Activated CD4-positive, CD25-positive, alpha-beta regulatory T cell (primary cell): ENCODE data around the gene USP48.

Experiments
- DNase-seq, 4 experiments: peaks; one replicate each; lab custom pipeline; 2025; lab: John Stamatoyannopoulos, UW

Gene USP48

DNA sequence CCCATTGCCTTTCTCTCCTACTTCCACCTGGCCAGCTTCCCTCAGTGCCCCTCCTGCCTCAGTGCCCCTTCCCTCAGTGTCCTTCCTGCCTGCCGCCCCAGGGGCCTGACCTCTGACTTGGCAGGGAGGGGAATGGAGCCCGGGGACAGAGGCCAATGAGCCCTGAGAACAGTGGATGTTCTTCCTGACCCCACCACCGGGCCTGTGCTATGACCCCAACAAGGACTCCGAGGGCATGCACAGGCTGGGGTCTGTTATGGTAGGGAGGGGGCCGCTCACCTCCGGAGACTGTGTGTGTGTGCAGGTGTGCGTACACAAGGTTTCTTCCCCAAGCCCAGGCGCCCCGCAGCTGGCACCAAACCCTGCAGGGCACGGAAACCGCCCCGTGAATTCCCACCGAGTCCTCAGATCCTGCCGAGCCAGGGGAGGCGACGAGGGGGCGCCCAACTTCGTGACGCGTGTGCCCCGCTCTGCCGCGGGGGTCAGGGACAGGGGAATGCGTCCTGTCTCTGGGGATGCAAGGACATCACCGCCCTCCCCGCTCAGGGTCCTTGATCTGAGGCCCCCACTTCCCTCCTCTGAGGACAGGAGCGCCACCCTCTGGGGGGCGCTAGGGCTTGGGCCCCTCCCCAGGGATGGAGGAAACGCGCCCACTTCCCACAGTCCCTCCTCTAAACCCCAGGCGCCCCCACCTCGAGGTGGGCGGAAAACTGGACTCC, 114.6 kb downstream of the USP48 start:
- DNase-seq, result no peak

DNA sequence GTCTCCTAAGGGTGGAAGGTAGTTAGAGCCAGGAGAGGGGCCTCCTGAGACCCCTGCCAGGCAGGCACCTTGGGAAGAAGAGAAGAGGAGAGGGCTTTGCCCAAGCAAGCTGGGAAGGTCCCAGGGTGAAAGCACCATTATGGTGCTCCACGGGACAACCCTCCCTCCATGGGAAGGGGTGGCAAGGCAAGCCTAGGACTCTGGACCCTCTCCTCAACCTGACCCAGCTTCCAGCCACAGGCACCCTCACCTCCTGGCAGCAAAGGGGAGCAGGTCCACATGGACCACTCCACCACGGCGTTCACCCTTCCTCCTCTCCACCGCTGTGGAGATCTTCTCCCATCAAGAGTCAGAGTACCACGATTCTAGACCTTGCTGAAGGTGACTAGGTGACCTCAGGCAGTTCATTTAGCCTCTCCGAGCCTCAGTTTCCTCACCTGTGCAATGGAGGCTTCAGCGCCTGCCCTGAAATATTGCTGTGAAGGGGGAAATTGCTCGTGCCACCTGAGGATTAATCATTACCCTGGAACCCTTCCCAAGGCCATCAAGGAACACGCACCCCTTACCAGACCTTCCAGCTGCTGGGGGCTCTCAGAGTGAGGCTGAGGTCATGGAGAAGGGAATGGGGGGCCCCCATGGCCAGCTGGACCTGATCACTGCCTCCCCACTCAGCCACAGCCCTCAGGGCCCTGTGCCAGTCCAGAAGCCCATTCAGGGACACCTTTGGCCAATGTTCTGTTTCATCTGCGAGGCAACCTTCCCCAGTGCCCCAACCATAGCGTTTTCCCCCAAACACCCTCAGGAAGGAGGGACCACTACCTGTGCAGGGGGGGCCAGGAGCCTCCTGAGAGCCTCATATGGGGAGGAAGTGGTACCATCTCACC, 115.4 kb downstream of the USP48 start:
- no peak for DNase-seq

DNA sequence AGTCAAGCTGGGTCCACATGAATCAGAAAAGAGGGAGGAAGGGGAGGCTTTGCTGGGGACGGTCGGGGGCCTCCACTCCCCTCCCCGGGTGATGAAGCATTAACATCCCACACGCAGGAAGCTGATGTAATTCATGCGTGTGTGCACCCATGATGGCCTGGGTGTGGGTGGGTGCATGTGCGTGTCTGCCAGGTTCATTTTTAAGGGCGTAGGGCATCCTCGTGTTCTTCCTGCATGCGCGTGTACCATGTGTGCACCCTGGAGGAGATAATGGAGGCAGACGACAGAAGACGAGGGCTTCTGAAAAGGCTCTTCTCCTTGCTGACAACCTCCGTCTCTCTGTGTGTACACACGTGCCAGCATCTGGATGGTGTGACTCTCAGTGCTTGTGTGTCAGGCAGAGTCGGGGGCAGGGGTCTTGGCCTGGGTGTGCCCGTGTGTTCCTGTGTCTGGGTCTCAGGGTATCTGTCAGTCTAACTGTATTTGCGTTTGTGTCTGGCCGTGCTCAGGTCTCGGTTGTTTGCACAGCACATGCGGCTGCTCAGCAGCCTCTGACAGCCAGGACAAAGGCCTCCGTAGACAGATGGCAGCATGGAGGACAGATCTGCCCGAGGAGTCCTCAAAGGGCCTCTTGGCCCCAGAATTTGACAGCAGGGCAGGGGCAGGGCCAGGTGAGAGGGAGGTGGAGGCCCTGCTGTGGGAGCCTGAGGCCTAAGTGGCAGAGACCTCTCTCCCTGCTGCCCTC, 116.2 kb downstream of the USP48 start:
- DNase-seq, result no peak

DNA sequence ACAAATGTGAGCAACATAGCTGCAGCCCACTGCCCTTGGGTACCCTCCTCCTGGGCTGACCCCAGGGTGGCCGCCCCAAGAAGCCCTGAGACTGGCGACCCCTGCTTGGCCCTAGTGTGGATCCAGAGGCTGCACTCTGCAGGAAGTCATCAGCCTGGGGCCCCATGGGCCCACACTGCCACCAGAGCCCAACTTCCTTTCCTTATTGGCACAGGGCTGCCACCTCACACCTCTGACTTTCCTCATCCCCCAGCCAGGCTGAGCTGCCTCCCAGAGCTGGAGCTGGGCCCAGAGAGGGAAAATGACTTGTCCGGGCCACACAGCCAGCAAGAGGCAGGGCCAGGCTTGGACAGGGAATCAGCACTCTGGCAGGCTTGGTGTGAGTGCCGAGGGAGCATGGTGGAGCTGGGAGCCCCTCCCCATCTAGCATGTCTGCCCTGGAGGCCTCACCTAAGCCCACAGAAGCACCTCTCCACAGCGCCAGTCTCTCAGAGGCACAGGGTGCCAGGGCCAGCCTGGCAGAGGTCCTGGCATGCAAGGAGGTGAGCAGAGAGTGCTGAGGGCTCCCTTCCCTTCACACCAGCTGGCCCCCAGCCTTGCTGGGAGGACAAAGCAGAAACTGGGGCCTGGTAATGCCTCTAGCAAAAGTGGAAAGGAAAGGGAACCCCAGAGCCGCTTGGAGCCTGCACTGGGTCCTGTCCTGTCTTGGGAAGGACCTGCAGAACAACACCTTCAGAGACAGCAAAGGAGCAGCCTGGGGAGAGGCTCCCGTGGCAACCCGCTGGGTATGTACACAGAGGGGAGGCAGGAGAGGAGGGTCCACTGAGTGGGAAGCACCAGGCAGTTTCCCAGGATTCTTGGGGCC, 117.0 kb downstream of the USP48 start:
- DNase-seq, result no peak

DNA sequence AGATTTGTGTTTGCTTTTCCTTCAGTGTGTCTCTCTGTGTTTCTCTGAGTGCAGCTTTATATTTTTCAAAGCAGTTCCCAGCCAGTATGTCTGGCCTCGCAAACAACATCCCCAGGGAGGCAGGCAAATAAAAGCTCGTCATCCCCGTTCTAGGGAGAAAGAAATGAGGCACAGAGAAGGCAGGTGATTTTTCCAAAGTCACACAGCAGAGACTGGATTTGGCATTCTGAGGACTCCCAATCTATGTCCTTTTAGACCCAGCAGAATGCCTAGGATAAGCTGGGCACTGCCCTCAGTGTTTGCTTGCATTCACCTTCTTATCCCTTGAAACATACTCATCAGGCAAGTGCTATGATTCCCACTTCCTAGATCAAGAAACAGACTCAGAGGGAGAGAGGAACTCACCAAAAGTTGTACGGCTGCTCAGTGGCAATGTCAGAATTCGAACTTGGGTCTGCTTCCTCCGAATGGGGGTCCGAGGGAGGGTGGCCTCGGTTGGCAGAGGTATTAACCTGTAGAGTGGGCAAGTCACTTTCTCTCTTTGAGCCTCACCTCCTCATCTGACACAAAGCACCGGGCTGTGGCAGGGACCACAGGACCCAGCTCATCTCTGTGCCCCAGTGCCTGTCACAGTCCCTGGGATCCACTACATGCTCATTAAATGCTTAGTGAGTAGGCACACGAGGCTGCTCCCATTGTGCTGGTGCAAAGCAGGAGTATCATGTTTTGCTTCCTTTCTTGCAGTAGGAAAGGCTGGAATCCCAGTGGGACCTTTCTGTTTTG, 118.0 kb downstream of the USP48 start:
- no peak for DNase-seq

DNA sequence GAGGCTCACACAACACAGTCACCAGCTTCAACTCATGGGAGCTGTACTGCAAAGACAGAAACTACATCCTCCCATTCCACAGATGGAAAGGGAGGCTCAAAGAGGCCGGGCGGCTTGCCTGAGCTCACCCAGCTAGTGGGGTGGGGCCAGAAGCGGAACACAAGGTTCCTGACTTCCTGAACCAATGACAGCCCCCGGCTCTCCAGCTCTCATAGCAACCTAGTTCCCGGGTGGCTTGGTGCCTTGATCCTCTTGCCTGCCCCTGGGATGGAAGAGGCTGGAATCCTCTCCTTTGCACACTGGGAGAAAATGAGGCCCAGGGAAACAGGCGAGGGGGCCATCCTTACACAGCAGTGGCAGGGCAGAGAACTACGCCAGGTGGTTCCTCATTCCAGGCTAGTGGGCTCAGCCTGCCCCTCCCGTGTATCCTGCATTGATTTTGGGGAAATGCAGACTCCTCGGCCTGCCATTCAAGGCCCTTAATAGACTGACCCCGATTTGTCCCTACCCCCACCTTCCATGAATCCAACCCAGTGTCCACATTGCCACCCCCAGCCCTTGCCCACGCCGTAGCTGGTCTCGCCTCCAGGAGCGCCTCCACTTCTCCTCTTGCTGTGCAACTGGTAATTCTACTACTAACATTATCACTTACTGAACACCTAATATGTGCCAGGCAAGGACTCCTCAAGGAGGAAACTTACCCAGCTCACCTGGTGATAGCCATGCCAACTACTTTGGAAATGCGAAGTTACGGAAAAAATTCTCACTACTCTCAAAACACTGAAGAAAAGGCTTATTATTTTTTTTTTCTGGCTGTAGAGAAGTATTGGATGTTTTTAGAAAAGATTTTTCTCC, 118.8 kb downstream of the USP48 start:
- no peak for DNase-seq

DNA sequence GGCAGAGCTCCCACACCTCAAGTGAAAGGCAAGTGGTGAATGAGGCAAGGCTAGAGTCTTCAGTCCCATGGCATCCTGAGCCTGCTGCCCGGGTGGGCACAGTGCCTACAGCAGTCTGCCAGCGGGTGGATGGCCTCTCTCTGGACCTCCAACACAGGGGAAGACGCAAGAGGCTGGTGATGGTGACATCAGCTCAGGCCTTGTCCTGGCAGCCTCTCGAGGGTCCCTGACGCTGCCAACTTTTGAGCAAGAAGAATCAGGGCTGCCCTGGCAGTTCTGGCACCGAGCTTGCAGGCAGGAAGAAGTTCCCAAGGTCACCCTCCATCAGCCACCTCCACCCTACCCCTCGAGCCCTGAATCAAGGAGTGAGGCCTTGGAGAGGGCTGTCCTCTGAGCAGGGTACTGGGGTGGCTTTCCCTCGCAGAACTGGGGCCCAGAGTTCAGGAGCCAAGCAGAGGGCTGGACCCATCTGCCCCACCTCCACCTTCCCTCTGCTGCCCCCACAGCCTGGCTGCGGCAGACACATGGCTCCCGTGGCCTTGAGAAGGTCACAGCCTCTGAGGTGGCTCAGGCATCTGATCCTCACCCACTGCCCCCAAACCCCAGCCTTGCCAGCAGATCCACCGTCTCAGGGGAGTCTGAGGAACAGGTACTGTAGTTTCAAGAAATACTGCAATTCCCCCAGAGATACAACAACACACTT, 119.5 kb downstream of the USP48 start:
- DNase-seq, result no peak

DNA sequence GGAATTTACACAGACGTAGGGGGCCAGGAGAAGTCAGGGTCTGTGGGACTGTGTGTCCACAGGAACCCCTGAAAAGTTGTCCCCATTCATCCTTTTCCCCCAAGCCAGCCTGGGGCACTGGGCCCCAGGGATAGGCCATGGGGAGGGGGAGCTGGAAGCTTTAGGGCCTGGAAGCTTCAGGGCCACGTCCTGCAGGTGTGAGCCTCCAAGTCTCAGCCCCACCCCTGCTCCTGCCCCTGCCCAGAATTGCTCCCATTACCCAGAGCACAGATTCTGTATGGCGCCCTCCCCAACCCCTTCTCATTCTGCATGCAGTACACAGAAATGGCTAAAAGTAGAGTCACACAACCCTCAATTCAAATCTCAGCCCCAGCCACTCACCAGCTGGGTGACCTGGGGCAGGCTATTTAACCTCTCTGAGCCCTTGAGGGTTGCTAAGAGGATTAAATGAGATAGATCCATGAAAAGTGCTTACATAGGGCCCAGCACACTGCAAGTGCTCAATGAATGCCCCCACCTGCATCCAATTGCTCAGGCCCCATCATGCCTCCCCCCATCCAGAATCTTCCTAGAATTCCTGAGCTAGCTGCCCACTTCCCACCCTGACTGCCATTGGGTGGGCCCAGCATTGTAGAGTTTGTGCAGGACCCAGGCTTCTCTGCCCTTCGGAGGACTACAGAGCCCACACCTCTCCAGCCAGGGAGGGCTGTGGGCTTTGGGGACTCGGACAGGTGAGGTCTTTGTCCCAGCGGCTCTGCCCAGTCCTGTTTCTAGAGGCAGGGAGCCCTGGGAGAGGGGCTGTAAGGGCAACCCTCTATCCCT, 120.3 kb downstream of the USP48 start:
- no peak for DNase-seq

DNA sequence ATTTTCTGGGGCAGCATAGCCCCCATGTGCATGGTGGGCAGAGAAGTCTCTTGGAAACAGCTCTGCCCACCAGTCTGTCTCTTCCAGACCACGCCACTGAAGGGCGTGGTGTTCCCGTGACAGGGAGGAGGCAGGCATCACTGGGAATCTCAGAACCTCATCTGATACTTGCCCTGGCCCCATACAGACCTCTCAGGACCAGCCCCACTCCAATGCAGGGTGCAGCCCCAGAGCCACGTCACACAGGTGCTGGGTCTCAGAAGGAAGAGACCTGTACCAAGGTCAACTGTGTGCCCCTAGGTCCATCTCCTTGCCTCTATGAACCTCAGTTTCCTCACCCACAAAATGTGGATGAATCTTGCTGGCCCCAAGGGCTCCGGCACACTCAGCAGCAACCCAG, 121.1 kb downstream of the USP48 start:
- no peak for DNase-seq

DNA sequence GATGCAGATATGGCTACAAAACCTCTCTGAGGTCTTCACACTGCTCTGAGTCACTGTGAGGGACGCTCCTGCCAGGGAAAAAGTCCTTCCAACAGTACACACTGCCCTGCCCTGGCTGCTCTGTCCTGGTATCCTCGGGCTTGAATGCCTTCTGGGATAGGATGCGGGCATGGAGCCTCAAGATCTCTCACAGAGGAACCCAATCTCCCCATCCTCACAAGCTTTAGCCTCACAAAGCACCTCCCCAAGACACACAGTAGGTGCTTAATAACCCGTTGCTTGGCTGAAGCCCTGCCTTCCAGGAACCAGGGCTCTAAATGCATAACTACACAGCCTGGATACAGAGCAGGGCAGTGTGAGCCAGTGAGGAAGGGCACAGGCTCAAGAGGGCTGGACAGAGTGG, 123.0 kb downstream of the USP48 start:
- no peak for DNase-seq

DNA sequence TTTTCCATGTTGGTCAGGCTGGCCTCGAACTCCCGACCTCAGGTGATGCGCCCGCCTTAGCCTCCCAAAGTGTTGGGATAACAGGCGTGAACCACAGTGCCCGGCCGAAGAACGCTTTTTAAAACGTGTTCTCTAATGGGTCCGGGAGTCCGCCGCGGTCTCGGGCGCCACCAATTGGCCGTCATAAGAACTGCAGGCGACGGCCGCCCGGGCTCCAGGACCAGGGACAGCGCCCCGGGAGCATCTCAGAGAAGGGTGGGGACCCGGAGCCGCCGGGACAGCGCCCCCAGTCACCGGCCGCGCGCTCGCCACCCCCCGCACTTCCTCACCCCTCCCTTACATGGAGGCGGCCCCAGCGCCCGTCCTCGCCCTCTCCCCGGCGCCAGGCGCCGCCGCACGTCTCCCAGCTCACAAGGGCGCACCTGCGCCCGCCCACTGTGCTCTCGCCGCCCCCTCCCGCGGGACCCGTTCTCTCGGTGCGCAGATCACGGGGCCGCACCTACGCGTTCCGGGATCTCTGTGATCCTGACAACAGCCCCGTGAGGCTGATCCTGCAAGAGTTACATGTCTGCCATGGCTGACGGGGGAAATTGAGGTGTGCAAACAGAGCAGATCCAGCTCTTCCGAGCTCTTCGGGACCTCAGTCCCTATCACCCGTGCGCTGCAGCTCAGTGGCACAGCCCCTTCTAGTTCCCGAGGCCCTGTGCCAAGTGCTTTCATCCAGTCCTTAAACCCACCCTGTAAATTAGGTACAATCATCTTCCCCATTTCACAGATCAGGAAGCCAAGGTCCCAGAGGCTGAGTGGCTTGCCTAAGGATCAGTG, 123.6 kb downstream of the USP48 start:
- DNase-seq, result peak; percentile 50 to 64 (median 58)

DNA sequence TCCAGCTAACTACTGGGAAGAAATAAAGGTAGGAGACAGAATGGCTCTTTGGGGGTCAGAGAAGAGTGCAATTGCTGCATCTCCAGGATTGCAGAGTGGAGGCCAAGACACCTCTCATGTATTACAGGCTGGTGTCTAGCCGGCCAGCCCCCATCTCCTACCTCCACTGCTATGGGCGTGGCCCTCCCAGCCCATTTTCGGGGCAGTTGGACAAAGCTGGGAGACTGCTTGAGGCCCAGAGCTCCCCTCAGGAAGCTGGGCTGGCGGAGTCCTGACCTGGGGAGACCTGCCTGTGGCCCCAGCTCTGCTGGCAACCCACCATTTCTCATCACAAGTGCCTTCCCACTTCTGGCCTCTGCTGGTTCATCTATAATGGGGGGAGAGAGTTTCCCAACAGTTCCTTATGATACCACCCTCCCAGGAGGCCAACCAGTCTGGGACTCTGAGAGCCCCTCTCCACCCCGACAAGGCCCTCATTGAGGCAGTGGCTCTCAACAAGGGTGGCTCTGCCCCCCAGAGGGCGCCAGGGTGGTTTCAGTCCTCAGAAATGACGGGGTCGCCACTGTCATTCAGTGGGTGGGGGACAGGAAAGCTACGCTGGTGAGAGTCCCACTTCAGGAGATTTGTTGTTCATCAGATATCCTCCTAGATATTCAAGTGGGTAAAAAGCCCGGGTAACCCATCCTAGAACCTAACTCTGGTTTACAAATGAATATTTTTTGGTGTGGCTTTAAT, 125.3 kb downstream of the USP48 start:
- no peak for DNase-seq

DNA sequence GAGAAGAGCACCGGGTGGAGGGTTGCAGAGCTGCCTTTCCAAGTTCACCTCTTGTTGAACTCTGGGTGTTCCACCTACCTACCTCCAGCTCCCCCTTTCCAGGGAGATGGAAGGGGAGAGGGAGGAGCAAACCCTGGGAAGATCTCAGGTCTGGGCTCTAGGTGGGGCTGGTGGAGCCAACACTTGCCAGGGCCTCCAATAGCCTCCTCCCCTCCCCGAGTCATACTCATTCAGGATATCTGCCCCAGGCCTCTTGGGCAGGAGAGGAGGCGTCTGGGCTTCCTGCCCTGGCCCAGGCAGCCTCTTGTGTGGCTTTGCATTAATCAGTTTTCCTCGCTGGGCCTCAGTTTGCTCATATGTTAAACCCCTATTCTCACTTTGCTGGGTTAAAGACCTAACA, 127.2 kb downstream of the USP48 start:
- no peak for DNase-seq

DNA sequence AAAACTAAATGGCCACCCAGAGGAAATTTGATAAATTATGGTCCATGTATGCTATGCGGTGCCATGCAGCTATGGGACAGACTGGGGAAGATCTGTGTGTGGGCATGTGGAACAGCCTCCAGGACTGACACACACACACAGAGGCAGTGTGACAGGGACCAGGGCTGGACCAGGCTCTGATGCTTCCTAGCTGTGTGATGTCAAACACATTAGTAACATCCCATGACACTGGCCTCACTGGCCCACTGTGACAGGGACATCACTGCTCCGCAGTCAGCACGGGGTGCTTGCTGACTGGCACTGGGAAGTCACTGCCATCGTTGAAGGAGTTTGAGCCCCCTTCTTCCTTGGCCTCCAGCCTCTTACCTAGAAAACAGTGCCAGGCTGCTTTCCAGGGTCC, 127.7 kb downstream of the USP48 start:
- no peak for DNase-seq

DNA sequence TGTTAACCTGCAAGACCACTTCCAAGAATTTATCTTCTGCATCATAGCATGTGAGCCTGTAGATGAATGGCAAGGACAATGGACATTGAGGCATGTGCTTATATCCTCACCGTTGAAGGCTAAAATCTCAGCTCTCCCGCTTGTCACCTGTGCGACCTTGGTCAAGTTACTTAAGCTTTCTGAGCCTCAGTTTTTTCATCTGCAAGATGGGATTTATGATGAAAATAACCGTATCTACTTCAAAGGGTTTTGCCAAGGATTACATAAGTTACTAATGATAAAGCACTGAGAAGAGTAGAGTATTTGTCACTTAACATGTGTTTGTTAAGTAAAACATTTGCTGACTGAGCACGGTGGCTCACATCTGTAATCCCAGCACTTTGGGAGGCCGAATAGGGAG, 128.7 kb downstream of the USP48 start:
- DNase-seq, result no peak

DNA sequence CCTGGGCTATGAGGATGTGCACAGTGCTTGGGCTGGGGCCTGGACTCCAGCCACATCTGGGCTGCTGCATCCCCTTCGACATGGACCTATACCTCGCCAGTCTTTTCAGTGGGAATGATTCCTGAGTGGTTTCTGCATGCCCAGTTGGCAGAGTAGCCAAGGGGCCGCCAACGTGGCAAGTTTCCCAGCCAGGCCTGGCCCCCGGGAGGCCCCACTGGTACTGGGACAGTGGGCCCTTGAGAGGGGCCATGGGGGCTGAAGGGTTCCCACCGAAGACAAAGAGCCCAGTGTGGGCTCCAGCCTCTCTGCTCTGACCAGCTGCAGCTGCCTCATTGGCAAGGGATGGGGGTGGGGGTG, 129.2 kb downstream of the USP48 start:
- DNase-seq, result no peak
